A673 (cell line): ENCODE measurements around the gene CATSPER2.
"Not testable (repeated sequence)": the region's sequence is repeated elsewhere in the genome, so short reads cannot be mapped to it uniquely, and the experiment has no call there.

Source experiments
- CTCF ChIP-seq: fragments of 300-800, 200-600 bp; sonication (generic); conservative IDR thresholded peaks from 2 replicates; pipeline ENCODE4 v1.5.1; 2017; ENCODE audit warnings: low read depth, mild to moderate bottlenecking, antibody characterized with exemption, low read length, moderate library complexity, mixed read lengths
- EZH2 ChIP-seq: fragments of 200-600 bp; sonication (generic); IDR thresholded peaks from 2 replicates; pipeline ENCODE4 v1.6.1; 2017; ENCODE audit warnings: borderline replicate concordance, low read depth, mild to moderate bottlenecking, mixed read lengths, antibody characterized with exemption, low read length; ENCODE audit not compliant: poor library complexity, severe bottlenecking

GRCh38 chr15:43600200-43600599 is 48.4 kb downstream of the CATSPER2 start:
- TF ChIP-seq CTCF, EZH2: not testable (repeated sequence)
